KMS-11 (cell line): Measurements from ENCODE around the gene GAS1.

Source experiments
- H2AFZ ChIP-seq: fragments of 200-600 bp; sonication (generic); 2 replicates; pipeline ENCODE4 v1.6.1; 2016; ENCODE audit warnings: antibody characterized with exemption, mixed run types, low read depth
- H3K27ac ChIP-seq: fragments of 200-600 bp; sonication (generic); 2 replicates; pipeline ENCODE4 v1.6.1; 2016; ENCODE audit warnings: mild to moderate bottlenecking, mixed run types
- H3K27me3 ChIP-seq: fragments of 200-600 bp; sonication (generic); 2 replicates; pipeline ENCODE4 v1.6.1; 2017; ENCODE audit warnings: mild to moderate bottlenecking, low read depth, mixed run types, moderate library complexity; ENCODE audit not compliant: insufficient read depth
- H3K36me3 ChIP-seq: fragments of 200-600 bp; sonication (generic); 2 replicates; pipeline ENCODE4 v1.6.1; 2017; ENCODE audit warnings: mild to moderate bottlenecking, mixed run types; ENCODE audit not compliant: insufficient read depth
- H3K4me1 ChIP-seq: fragments of 200-600 bp; sonication (generic); 2 replicates; pipeline ENCODE4 v1.6.1; 2016; ENCODE audit warnings: mild to moderate bottlenecking, low read depth, mixed run types; ENCODE audit not compliant: poor library complexity, severe bottlenecking
- H3K4me2 ChIP-seq: fragments of 200-600 bp; sonication (generic); 2 replicates; pipeline ENCODE4 v1.7.0; 2016; ENCODE audit warnings: mild to moderate bottlenecking, mixed run types
- H3K4me3 ChIP-seq: fragments of 200-600 bp; sonication (generic); IDR thresholded peaks from 2 replicates; pipeline ENCODE4 v1.6.1; 2017; ENCODE audit warnings: low read depth, low read length, mixed read lengths; ENCODE audit not compliant: insufficient read depth
- H3K79me2 ChIP-seq: fragments of 200-600 bp; sonication (generic); 2 replicates; pipeline ENCODE4 v1.6.1; 2016; ENCODE audit warnings: low read depth, mixed run types; ENCODE audit not compliant: insufficient read depth
- H3K9ac ChIP-seq: fragments of 200-600 bp; sonication (generic); 2 replicates; pipeline ENCODE4 v1.6.1; 2016; ENCODE audit warnings: mild to moderate bottlenecking, mixed run types
- H4K20me1 ChIP-seq: fragments of 200-600 bp; sonication (generic); 2 replicates; pipeline ENCODE4 v1.6.1; 2016; ENCODE audit warnings: mild to moderate bottlenecking, mixed run types; ENCODE audit not compliant: insufficient read depth
- CTCF ChIP-seq: fragments of 200-600 bp; sonication (generic); conservative IDR thresholded peaks from 2 replicates; pipeline ENCODE4 v1.6.1; 2017; ENCODE audit warnings: low read depth, mild to moderate bottlenecking, antibody characterized with exemption, low read length, moderate library complexity, mixed read lengths

The GAS1 gene

GRCh38 chr9:86909388-86909787 lies 37.9 kb downstream of the GAS1 start:
- no peak overlapping the region for H3K4me2 ChIP-seq
- no peaks in the 10 kb centered on the region for H3K79me2 ChIP-seq

GRCh38 chr9:86908261-86908660 lies 39.0 kb downstream of the GAS1 start:
- H3K27ac ChIP-seq = no peak overlapping the region
- H3K79me2 ChIP-seq = no peaks in the 10 kb centered on the region
- H3K4me2 ChIP-seq = no peak overlapping the region
- no peak overlapping the region for H3K9ac ChIP-seq
- no peaks in the 10 kb centered on the region for H3K36me3 ChIP-seq
- TF ChIP-seq CTCF = no peak
- H3K4me1 ChIP-seq = no peaks in the 10 kb centered on the region
- H3K4me3 ChIP-seq = no peak overlapping the region
- H2AFZ ChIP-seq = no peak overlapping the region
- no peaks in the 10 kb centered on the region for H4K20me1 ChIP-seq
- no peaks in the 10 kb centered on the region for H3K27me3 ChIP-seq

More at GRCh38 chr9:86909388-86909787, 37.9 kb downstream of the GAS1 start:
- H3K36me3 ChIP-seq = no peaks in the 10 kb centered on the region
- H4K20me1 ChIP-seq = no peaks in the 10 kb centered on the region
- H3K4me3 ChIP-seq = no peak overlapping the region
- H3K27me3 ChIP-seq = no peaks in the 10 kb centered on the region
- H3K9ac ChIP-seq = no peak overlapping the region
- no peak for TF ChIP-seq CTCF
- H3K4me1 ChIP-seq = no peaks in the 10 kb centered on the region
- H3K27ac ChIP-seq = no peak overlapping the region
- H2AFZ ChIP-seq = no peak overlapping the region

GRCh38 chr9:86907346-86907745 lies 40.0 kb downstream of the GAS1 start:
- H3K9ac ChIP-seq = no peak overlapping the region
- H3K4me3 ChIP-seq = no peak overlapping the region
- no peak overlapping the region for H2AFZ ChIP-seq
- no peak for TF ChIP-seq CTCF
- H3K79me2 ChIP-seq = no peaks in the 10 kb centered on the region
- no peaks in the 10 kb centered on the region for H3K36me3 ChIP-seq
- no peak overlapping the region for H3K27ac ChIP-seq
- no peak overlapping the region for H3K4me2 ChIP-seq
- no peaks in the 10 kb centered on the region for H4K20me1 ChIP-seq
- H3K27me3 ChIP-seq = no peaks in the 10 kb centered on the region
- no peaks in the 10 kb centered on the region for H3K4me1 ChIP-seq

GRCh38 chr9:86903734-86904085 lies 43.6 kb downstream of the GAS1 start:
- no peak overlapping the region for H3K27ac ChIP-seq
- no peaks in the 10 kb centered on the region for H4K20me1 ChIP-seq
- no peak overlapping the region for H3K4me3 ChIP-seq
- H3K4me2 ChIP-seq = no peak overlapping the region
- TF ChIP-seq CTCF = no peak
- H3K36me3 ChIP-seq = no peaks in the 10 kb centered on the region
- H3K9ac ChIP-seq = no peak overlapping the region
- no peaks in the 10 kb centered on the region for H3K4me1 ChIP-seq
- H2AFZ ChIP-seq = no peak overlapping the region
- no peaks in the 10 kb centered on the region for H3K27me3 ChIP-seq
- no peaks in the 10 kb centered on the region for H3K79me2 ChIP-seq
